H1 (cell line): ENCODE results near the gene DSCAM. TPM values are rescaled to one million over a fixed set of nuclear protein-coding genes. Genes with fewer than 3 reads are reported as not detected.

Source experiments
- CTCF ChIA-PET: fragments of 300-600 bp; sonication (Branson Sonifier 250); formaldehyde crosslinking; loops from one replicate; lab custom pipeline; 2021; ENCODE audit not compliant: partially characterized antibody; lab: Charles Lee
- POLR2A ChIA-PET: fragments of 300-600 bp; sonication (Branson Sonifier 250); formaldehyde crosslinking; loops from one replicate; lab custom pipeline; 2021; ENCODE audit warnings: inconsistent platforms; ENCODE audit not compliant: partially characterized antibody; lab: Charles Lee
- DNase-seq, 2 experiments: peaks; one replicate each; pipeline versions ENCODE4 v3.0.0 to v3.0.0-alpha.2; 2010 to 2022; ENCODE audit warnings: low spot score in 2 of 2, low read depth in 1 of 2, mixed read lengths in 1 of 2
- FAIRE-seq: peaks from 2 replicates; lab custom pipeline; 2011; peaks lifted over from hg19 to GRCh38; lab: Jason Lieb, UNC
- H2AFZ ChIP-seq: 2 replicates; pipeline ENCODE4 v1.8.1; 2012; ENCODE audit warnings: low read length, inconsistent platforms
- H2AK5ac ChIP-seq: 2 replicates; pipeline ENCODE4 v1.6.1; 2013; ENCODE audit warnings: low read depth, low read length
- H2BK120ac ChIP-seq: replicated peaks from 2 replicates; pipeline ENCODE3; 2013; ENCODE audit warnings: low read depth, low read length, inconsistent platforms
- H2BK12ac ChIP-seq: 2 replicates; pipeline ENCODE4 v1.6.1; 2013; ENCODE audit warnings: low read depth, low read length
- H2BK15ac ChIP-seq: 2 replicates; pipeline ENCODE4 v1.6.1; 2013; ENCODE audit warnings: low read length
- H2BK20ac ChIP-seq: 2 replicates; pipeline ENCODE4 v1.6.1; 2013; ENCODE audit warnings: low read length
- H2BK5ac ChIP-seq: 2 replicates; pipeline ENCODE4 v1.6.1; 2013; ENCODE audit warnings: low read depth, low read length
- H3K14ac ChIP-seq: 2 replicates; pipeline ENCODE4 v1.6.1; 2013; ENCODE audit warnings: inconsistent platforms; ENCODE audit not compliant: insufficient read length
- H3K18ac ChIP-seq: 2 replicates; pipeline ENCODE4 v1.6.1; 2013; ENCODE audit warnings: low read length; ENCODE audit errors: extremely low read depth
- H3K23ac ChIP-seq: 2 replicates; pipeline ENCODE4 v1.6.1; 2013; ENCODE audit warnings: inconsistent platforms; ENCODE audit not compliant: insufficient read length
- H3K23me2 ChIP-seq: 2 replicates; pipeline ENCODE4 v1.6.1; 2013; ENCODE audit warnings: low read depth, low read length
- H3K27ac ChIP-seq: 2 replicates; pipeline ENCODE4 v1.6.1; 2011; ENCODE audit warnings: low read depth, low read length, inconsistent platforms
- H3K27me3 ChIP-seq, 4 experiments: replicated peaks in 1 of 4; 1 replicate in 1 of 4; 2 replicates in 3 of 4; pipeline versions ENCODE4 v1.6.1 to v1.8.1; 2011 to 2013; ENCODE audit warnings: low read length in 3 of 4, mild to moderate bottlenecking in 3 of 4, inconsistent platforms in 2 of 4, mixed read lengths in 2 of 4, moderate library complexity in 1 of 4; ENCODE audit not compliant: control insufficient read depth in 3 of 4, insufficient read depth in 3 of 4; ENCODE audit errors: extremely low read depth in 1 of 4
- H3K36me3 ChIP-seq, 4 experiments: 2 replicates each; pipeline versions ENCODE4 v1.6.1 to v1.8.1; 2011 to 2013; ENCODE audit warnings: mild to moderate bottlenecking in 4 of 4, low read length in 3 of 4, moderate library complexity in 2 of 4, control low read depth in 1 of 4, inconsistent platforms in 1 of 4; ENCODE audit not compliant: insufficient read depth in 4 of 4, control insufficient read depth in 2 of 4
- H3K4ac ChIP-seq: replicated peaks from 2 replicates; pipeline ENCODE3; 2013; ENCODE audit warnings: low read length, low read depth, mixed read lengths, inconsistent platforms; ENCODE audit not compliant: insufficient read length
- H3K4me1 ChIP-seq, 4 experiments: replicated peaks in 1 of 4; 1 replicate in 1 of 4; 2 replicates in 3 of 4; pipeline versions ENCODE4 v1.6.1 to v1.8.1; 2011 to 2013; ENCODE audit warnings: low read length in 3 of 4, inconsistent platforms in 2 of 4, mixed read lengths in 1 of 4; ENCODE audit not compliant: insufficient read depth in 4 of 4, control insufficient read depth in 3 of 4
- H3K4me2 ChIP-seq, 2 experiments: 2 replicates each; pipeline versions ENCODE4 v1.6.1 to v1.8.1; 2011 to 2013; ENCODE audit warnings: low read depth in 2 of 2, low read length in 2 of 2, control low read depth in 1 of 2, inconsistent platforms in 1 of 2, mild to moderate bottlenecking in 1 of 2; ENCODE audit not compliant: insufficient read depth in 1 of 2
- H3K4me3 ChIP-seq, 4 experiments: fragments of 200-600, 300-600 bp in 1 of 4; sonication (generic), shearing (Covaris generic), sonication (Bioruptor Twin) in 1 of 4; 2 replicates each; pipeline versions ENCODE4 v1.5.1 to v1.8.1; 2011 to 2016; ENCODE audit warnings: low read length in 4 of 4, low read depth in 3 of 4, control low read depth in 2 of 4, inconsistent platforms in 2 of 4, mild to moderate bottlenecking in 2 of 4, mixed read lengths in 1 of 4, moderate library complexity in 1 of 4; ENCODE audit not compliant: insufficient read depth in 2 of 4; ENCODE audit errors: extremely low read depth in 1 of 4
- H3K56ac ChIP-seq: replicated peaks from 2 replicates; pipeline ENCODE3; 2013; ENCODE audit warnings: low read depth, mild to moderate bottlenecking, mixed read lengths, low read length, inconsistent platforms; ENCODE audit not compliant: insufficient read length
- H3K79me1 ChIP-seq: 2 replicates; pipeline ENCODE4 v1.6.1; 2013; ENCODE audit warnings: low read depth, low read length, control low read depth
- H3K79me2 ChIP-seq, 2 experiments: 2 replicates each; pipeline versions ENCODE4 v1.6.1 to v1.8.1; 2012 to 2013; ENCODE audit warnings: low read length in 2 of 2, mild to moderate bottlenecking in 2 of 2, inconsistent platforms in 1 of 2; ENCODE audit not compliant: insufficient read depth in 2 of 2, control insufficient read depth in 1 of 2
- H3K9ac ChIP-seq, 4 experiments: replicated peaks in 1 of 4; 1 replicate in 1 of 4; 2 replicates in 3 of 4; pipeline versions ENCODE4 v1.6.1 to v1.8.1; 2011 to 2013; ENCODE audit warnings: low read depth in 3 of 4, low read length in 3 of 4, control low read depth in 2 of 4, mild to moderate bottlenecking in 2 of 4, moderate library complexity in 2 of 4, inconsistent platforms in 1 of 4; ENCODE audit errors: extremely low read depth in 1 of 4
- H3K9me3 ChIP-seq, 2 experiments: 2 replicates each; pipeline versions ENCODE4 v1.6.1 to v1.8.1; 2012 to 2013; ENCODE audit warnings: mild to moderate bottlenecking in 2 of 2, moderate library complexity in 2 of 2, control low read depth in 1 of 2, inconsistent platforms in 1 of 2, low read depth in 1 of 2, low read length in 1 of 2, mixed read lengths in 1 of 2; ENCODE audit not compliant: insufficient read depth in 2 of 2
- H4K20me1 ChIP-seq, 2 experiments: replicated peaks in 1 of 2; 2 replicates each; pipeline versions ENCODE3 to v1.8.1; 2011 to 2013; ENCODE audit warnings: inconsistent platforms in 2 of 2, low read length in 2 of 2, mild to moderate bottlenecking in 1 of 2; ENCODE audit not compliant: insufficient read depth in 2 of 2, control insufficient read depth in 1 of 2
- H4K5ac ChIP-seq: 2 replicates; pipeline ENCODE4 v1.6.1; 2013; ENCODE audit warnings: low read length, low read depth, mixed read lengths, inconsistent platforms; ENCODE audit not compliant: insufficient read length
- H4K8ac ChIP-seq: 2 replicates; pipeline ENCODE4 v1.8.0; 2013; ENCODE audit warnings: mild to moderate bottlenecking, moderate library complexity, low read length, inconsistent platforms; ENCODE audit not compliant: insufficient read depth; ENCODE audit errors: extremely low read depth
- H4K91ac ChIP-seq: replicated peaks from 2 replicates; pipeline ENCODE3; 2013; ENCODE audit warnings: low read length, mixed read lengths, inconsistent platforms; ENCODE audit not compliant: insufficient read length
- BACH1 ChIP-seq: IDR thresholded peaks from 2 replicates; pipeline ENCODE4 v1.6.1; 2012; ENCODE audit warnings: low read length, improper control_type of control experiment
- CEBPB ChIP-seq: IDR thresholded peaks from 2 replicates; pipeline ENCODE4 v1.6.1; 2012; ENCODE audit warnings: low read depth, low read length
- CTBP2 ChIP-seq: IDR thresholded peaks from 2 replicates; pipeline ENCODE4 v1.7.0; 2011; ENCODE audit warnings: borderline replicate concordance, mild to moderate bottlenecking, moderate library complexity, mixed read lengths, low read length; ENCODE audit not compliant: insufficient read depth, insufficient read length
- CTCF ChIP-seq, 3 experiments: IDR thresholded peaks; 1 replicate in 2 of 3; 2 replicates in 1 of 3; pipeline versions ENCODE4 v1.5.1 to v1.6.1; 2011; ENCODE audit warnings: low read length in 3 of 3, mild to moderate bottlenecking in 3 of 3, inconsistent platforms in 2 of 3, low read depth in 1 of 3, moderate library complexity in 1 of 3; ENCODE audit not compliant: insufficient read depth in 1 of 3; ENCODE audit errors: control extremely low read depth in 1 of 3
- JUND ChIP-seq: IDR thresholded peaks from 2 replicates; pipeline ENCODE4 v1.6.1; 2011; ENCODE audit warnings: mild to moderate bottlenecking, improper control_type of control experiment, low read length
- KDM4A ChIP-seq: IDR thresholded peaks from one replicate; pipeline ENCODE4 v1.7.1; 2012; ENCODE audit warnings: low read depth, mild to moderate bottlenecking, moderate library complexity, low read length, inconsistent platforms; ENCODE audit not compliant: severe bottlenecking
- NANOG ChIP-seq: IDR thresholded peaks from 2 replicates; pipeline ENCODE4 v1.6.1; 2011; ENCODE audit warnings: low read length, low read depth, mild to moderate bottlenecking, inconsistent platforms; ENCODE audit not compliant: insufficient read depth, poor library complexity, severe bottlenecking
- RFX5 ChIP-seq: IDR thresholded peaks from 2 replicates; pipeline ENCODE4 v1.6.1; 2011; ENCODE audit warnings: low read depth, low read length, improper control_type of control experiment, borderline replicate concordance
- SAP30 ChIP-seq: fragments of 300-600 bp; sonication (generic); IDR thresholded peaks from 2 replicates; pipeline ENCODE4 v1.7.1; 2012; ENCODE audit warnings: low read length, moderate library complexity, mild to moderate bottlenecking, inconsistent platforms; ENCODE audit not compliant: insufficient read depth, insufficient replicate concordance
- TEAD4 ChIP-seq: IDR thresholded peaks from 2 replicates; pipeline ENCODE4 v1.6.1; 2012; ENCODE audit warnings: low read depth, low read length, inconsistent platforms, mixed read lengths
- USF2 ChIP-seq: IDR thresholded peaks from 2 replicates; pipeline ENCODE4 v1.6.1; 2011; ENCODE audit warnings: low read length, improper control_type of control experiment
- WGBS, 2 experiments: shearing (Covaris generic) in 1 of 2; methylation state at CpG; one replicate each; pipeline versions ENCODE4 v1.1.6 to v1.1.7; 2013 to 2015; ENCODE audit warnings: low lambda C conversion rate in 2 of 2, mixed read lengths in 2 of 2, inconsistent platforms in 1 of 2, low coverage in 1 of 2, missing lambda C conversion rate in 1 of 2; ENCODE audit not compliant: insufficient replicate concordance in 2 of 2, insufficient coverage in 1 of 2, insufficient read length in 1 of 2; ENCODE audit errors: extremely low coverage in 1 of 2, missing lambda C conversion rate in 1 of 2; 5-methylcytosine and 5-hydroxymethylcytosine counted together
- polyA plus RNA-seq, 7 experiments: library from polyadenylated mRNA; depleted of rRNA in 3 of 7; stranded (reverse) in 5 of 7; unstranded in 2 of 7; fragments of >200 nt in 5 of 7; fragments of 200-250 nt in 2 of 7; gene quantifications; 1 replicate in 5 of 7; 2 replicates in 1 of 7; 4 replicates in 1 of 7; pipeline versions ENCODE4 v1.2.1 to v1.2.3, GENCODE V29; 2011 to 2013; ENCODE audit warnings: missing spikeins in 2 of 7, mixed read lengths in 2 of 7
- total RNA-seq: library from RNA; stranded (reverse); fragmentation: NEBNext Ultra II Directional; extraction: Animal tissue kit (Norgen Biotek cat#: 25700); gene quantifications from 2 replicates; pipeline ENCODE4 v1.2.1, GENCODE V29; 2021

Gene DSCAM
- total and polyA plus RNA-seq, 2 of the 8 experiments (the other 6 are each of a cell fraction or from before 2014, with no cell fraction given): 0.02 to 0.15 TPM

- Histone ChIP-seq H2AK5ac (no peak overlapping the region), H3K4ac (no peak overlapping the region), H3K23me2 (no peaks in the 10 kb centered on the region), H3K79me1 (no peaks in the 10 kb centered on the region), H4K5ac (no peak overlapping the region), H3K14ac (no peak overlapping the region), H3K56ac (no peak overlapping the region), H4K8ac (no peak overlapping the region), H4K91ac (no peak overlapping the region), H3K4me2 (no peak overlapping the region), H3K4me3 (no peak overlapping the region), H4K20me1 (no peaks in the 10 kb centered on the region), H2BK20ac (no peak overlapping the region), H2BK15ac (no peak overlapping the region), H3K36me3 (no peaks in the 10 kb centered on the region), H3K9ac (no peak overlapping the region), H3K27ac (no peak overlapping the region), H2BK120ac (no peak overlapping the region), H3K9me3 (no peaks in the 10 kb centered on the region), H3K27me3 (no peaks in the 10 kb centered on the region), H3K18ac (no peak overlapping the region), H3K79me2 (no peaks in the 10 kb centered on the region), H2BK5ac (no peak overlapping the region), H2AFZ (no peak overlapping the region), H2BK12ac (no peak overlapping the region), H3K23ac (no peak overlapping the region), H3K4me1 (no peaks in the 10 kb centered on the region)
- no peak for DNase-seq
- no peak for FAIRE-seq
- ChIA-PET CTCF (no interaction called here), POLR2A (no interaction called here)
- WGBS, 2 experiments: 89% methylated on average over 1 of the region's 1 CpG; no CpG with 5 or more reads in 1 of the 2 experiments
- TF ChIP-seq TEAD4 (no peak), CTBP2 (no peak), JUND (no peak), BACH1 (no peak), SAP30 (no peak), CEBPB (no peak), NANOG (no peak), CTCF (IDR thresholded peaks at IDR 0.05; ENCODE audit: control extremely low read depth in 1 of 3, insufficient read depth in 1 of 3, low read depth in 1 of 3, low read length in 3 of 3) (no peak), RFX5 (no peak), USF2 (no peak), KDM4A (no peak)
These were observed 278.2 kb downstream of the DSCAM start for GRCh38 chr21:40568807-40569206.
